HL-60 (cell line): ENCODE measurements around the gene CKMT1A.
"Not testable (repeated sequence)": the region's sequence is repeated elsewhere in the genome, so short reads cannot be mapped to it uniquely, and the experiment has no call there.

ENCODE experiments used
- CTCF ChIP-seq: IDR thresholded peaks from one replicate; pipeline ENCODE4 v1.5.1; 2011; ENCODE audit warnings: low read length, control low read depth, inconsistent platforms; ENCODE audit not compliant: insufficient read depth
- GABPA ChIP-seq: IDR thresholded peaks from 2 replicates; pipeline ENCODE4 v1.6.1; 2012; ENCODE audit warnings: low read depth
- POLR2AphosphoS5 ChIP-seq: IDR thresholded peaks from 2 replicates; pipeline ENCODE4 v1.6.1; 2012; ENCODE audit warnings: low read depth
- TF ChIP-seq, protein P1 (sequence below): IDR thresholded peaks from 2 replicates; pipeline ENCODE4 v1.6.1; 2012; ENCODE audit warnings: low read depth; ENCODE audit not compliant: insufficient replicate concordance

GRCh38 chr15:43659727-43660126 is 33.9 kb upstream of the CKMT1A start:
- TF ChIP-seq CTCF, GABPA, POLR2AphosphoS5: not testable (repeated sequence)
- TF ChIP-seq, protein P1, sequence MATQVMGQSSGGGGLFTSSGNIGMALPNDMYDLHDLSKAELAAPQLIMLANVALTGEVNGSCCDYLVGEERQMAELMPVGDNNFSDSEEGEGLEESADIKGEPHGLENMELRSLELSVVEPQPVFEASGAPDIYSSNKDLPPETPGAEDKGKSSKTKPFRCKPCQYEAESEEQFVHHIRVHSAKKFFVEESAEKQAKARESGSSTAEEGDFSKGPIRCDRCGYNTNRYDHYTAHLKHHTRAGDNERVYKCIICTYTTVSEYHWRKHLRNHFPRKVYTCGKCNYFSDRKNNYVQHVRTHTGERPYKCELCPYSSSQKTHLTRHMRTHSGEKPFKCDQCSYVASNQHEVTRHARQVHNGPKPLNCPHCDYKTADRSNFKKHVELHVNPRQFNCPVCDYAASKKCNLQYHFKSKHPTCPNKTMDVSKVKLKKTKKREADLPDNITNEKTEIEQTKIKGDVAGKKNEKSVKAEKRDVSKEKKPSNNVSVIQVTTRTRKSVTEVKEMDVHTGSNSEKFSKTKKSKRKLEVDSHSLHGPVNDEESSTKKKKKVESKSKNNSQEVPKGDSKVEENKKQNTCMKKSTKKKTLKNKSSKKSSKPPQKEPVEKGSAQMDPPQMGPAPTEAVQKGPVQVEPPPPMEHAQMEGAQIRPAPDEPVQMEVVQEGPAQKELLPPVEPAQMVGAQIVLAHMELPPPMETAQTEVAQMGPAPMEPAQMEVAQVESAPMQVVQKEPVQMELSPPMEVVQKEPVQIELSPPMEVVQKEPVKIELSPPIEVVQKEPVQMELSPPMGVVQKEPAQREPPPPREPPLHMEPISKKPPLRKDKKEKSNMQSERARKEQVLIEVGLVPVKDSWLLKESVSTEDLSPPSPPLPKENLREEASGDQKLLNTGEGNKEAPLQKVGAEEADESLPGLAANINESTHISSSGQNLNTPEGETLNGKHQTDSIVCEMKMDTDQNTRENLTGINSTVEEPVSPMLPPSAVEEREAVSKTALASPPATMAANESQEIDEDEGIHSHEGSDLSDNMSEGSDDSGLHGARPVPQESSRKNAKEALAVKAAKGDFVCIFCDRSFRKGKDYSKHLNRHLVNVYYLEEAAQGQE: not testable (repeated sequence)
